Measurements from ENCODE around the gene TPX2.
A peak's percentile ranks its signal among the peaks of the same experiment; 100 is the strongest.

Gene TPX2

DNA sequence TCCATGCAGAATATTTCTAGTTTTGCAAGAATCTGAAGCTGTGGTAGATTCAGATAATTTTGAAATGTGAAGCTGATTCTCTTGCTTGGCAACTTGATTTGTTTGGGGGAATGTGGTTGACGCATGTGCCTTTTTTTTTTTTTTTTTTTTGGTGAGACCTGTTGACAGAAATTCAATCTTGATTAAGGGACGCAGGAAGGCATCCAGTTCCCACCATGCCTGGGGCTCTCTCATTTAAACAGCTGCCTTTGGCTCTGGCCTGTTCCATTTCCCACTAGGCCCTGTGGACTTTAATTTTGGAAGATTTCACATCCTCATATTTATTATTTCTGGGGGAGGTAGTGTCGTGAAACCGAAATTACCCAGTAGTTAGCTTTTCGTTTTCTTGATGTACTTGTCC is 8.6 kb downstream of the TPX2 start:
- TF ChIP-seq, protein P1, sequence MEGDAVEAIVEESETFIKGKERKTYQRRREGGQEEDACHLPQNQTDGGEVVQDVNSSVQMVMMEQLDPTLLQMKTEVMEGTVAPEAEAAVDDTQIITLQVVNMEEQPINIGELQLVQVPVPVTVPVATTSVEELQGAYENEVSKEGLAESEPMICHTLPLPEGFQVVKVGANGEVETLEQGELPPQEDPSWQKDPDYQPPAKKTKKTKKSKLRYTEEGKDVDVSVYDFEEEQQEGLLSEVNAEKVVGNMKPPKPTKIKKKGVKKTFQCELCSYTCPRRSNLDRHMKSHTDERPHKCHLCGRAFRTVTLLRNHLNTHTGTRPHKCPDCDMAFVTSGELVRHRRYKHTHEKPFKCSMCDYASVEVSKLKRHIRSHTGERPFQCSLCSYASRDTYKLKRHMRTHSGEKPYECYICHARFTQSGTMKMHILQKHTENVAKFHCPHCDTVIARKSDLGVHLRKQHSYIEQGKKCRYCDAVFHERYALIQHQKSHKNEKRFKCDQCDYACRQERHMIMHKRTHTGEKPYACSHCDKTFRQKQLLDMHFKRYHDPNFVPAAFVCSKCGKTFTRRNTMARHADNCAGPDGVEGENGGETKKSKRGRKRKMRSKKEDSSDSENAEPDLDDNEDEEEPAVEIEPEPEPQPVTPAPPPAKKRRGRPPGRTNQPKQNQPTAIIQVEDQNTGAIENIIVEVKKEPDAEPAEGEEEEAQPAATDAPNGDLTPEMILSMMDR (IDR thresholded peaks at IDR 0.05) = no peak
- no peak for DNase-seq (ENCODE audit: low spot score)
- peak overlapping the region; percentile 40 to 66 for H3K27ac ChIP-seq
- H3K4me3 ChIP-seq = no peak overlapping the region

DNA sequence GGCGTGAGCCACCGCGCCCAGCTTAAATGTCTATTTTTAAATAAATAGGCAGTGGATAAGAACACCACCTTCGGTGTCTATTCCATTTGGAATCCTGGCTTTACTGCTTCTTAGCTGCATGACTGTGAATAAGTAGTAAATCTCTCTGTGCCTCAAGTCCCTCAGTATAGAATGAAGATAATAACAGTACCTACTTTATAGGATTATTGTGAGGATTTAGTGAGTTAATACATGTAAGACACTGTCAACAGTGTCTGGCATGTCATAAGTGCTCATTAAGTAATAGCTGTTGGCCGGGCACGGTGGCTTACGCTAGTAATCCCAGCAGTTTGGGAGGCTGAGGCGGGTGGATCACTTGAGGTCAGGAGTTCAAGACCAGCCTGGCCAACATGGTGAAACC is 10.1 kb downstream of the TPX2 start:
- peak overlapping the region in 1 of 2 donors; percentile 20 for H3K27ac ChIP-seq
- no peak overlapping the region for H3K4me3 ChIP-seq
- DNase-seq (ENCODE audit: low spot score) = no peak
- TF ChIP-seq, protein P1 (IDR thresholded peaks at IDR 0.05) = no peak

DNA sequence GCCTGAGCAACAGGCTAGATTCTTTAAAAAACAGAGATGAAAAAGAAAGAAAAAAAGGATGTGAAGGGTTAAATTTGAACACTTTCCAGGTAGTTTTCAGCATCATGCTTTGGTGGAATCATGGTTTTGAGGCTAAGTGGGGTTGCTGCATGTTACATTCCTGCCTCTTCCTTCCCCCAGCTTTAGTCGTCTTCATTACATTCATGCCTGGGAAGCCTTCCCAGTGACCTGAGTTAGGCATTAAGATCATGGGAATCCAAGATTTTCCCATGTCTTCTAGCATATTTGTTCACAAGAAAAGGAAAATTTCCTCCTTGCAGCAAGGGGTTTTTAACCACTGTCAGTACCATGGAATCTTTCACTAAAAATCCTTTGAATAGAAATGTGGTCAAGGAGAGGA is 12.0 kb downstream of the TPX2 start:
- Histone ChIP-seq H3K4me3 (no peak overlapping the region), H3K27ac (peak overlapping the region in 1 of 2 donors; percentile 29)
- DNase-seq (ENCODE audit: low spot score) = no peak
- TF ChIP-seq, protein P1 (IDR thresholded peaks at IDR 0.05) = no peak

DNA sequence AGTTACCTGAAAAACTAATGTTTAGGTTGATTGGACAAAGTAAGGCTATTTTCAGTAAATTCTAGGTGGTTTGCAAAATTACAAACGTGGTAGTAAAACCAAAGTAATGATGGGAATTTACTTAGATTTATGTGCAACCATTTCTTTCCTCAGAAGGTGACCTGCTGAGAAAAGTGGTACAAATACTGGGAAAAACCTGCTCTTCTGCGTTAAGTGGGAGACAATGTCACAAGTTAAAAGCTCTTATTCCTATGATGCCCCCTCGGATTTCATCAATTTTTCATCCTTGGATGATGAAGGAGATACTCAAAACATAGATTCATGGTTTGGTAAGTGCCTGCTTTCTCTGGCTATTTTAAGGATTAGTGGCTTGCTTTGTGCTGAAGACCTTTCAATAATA is 18.2 kb downstream of the TPX2 start:
- TF ChIP-seq, protein P1 (IDR thresholded peaks at IDR 0.05) = no peak
- DNase-seq (ENCODE audit: low spot score) = no peak
- H3K27ac ChIP-seq = no peak overlapping the region
- H3K4me3 ChIP-seq = no peak overlapping the region

DNA sequence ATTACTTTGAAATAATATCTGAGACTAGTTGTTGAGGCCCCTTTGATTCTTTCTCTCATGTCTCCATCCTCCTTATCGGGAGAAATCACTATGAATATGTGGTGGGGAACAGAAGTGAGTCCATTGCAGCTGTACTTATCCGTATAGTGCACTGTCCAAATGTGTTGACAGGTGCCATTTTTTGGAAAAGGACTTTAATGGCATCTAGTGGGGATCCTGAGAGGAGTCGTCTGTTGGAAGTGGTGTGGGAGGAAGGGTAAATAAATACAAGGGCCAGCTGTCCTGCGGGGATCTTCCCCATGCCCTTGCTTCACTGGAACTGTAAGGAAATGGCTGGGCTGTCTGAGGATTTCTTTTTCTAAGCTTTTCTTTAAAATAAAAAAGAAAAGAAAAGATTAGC is 19.4 kb downstream of the TPX2 start:
- Histone ChIP-seq H3K4me3 (no peak overlapping the region), H3K27ac (no peak overlapping the region)
- TF ChIP-seq, protein P1 (IDR thresholded peaks at IDR 0.05) = no peak
- no peak for DNase-seq (ENCODE audit: low spot score)

DNA sequence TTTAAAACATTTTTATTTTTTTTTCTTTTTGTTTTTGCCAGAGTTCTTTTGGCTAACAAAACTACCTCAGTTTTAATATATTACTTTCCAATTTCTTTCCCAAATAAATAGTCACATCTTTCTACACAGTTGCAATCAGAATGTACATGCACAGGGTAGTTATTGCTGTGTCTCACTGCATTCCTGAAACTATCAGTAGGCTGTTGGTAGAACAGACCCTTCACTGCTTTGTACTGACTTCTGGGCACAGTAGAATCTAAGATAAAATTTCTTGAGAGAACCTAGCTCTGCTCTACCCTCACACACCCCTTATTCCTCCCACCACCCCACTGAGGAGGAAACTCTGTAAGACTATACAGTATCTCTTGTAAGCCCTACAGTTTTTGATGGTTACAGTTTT is 19.9 kb downstream of the TPX2 start:
- DNase-seq (ENCODE audit: low spot score) = no peak
- TF ChIP-seq, protein P1 (IDR thresholded peaks at IDR 0.05) = no peak
- Histone ChIP-seq H3K4me3 (no peak overlapping the region), H3K27ac (no peak overlapping the region)

DNA sequence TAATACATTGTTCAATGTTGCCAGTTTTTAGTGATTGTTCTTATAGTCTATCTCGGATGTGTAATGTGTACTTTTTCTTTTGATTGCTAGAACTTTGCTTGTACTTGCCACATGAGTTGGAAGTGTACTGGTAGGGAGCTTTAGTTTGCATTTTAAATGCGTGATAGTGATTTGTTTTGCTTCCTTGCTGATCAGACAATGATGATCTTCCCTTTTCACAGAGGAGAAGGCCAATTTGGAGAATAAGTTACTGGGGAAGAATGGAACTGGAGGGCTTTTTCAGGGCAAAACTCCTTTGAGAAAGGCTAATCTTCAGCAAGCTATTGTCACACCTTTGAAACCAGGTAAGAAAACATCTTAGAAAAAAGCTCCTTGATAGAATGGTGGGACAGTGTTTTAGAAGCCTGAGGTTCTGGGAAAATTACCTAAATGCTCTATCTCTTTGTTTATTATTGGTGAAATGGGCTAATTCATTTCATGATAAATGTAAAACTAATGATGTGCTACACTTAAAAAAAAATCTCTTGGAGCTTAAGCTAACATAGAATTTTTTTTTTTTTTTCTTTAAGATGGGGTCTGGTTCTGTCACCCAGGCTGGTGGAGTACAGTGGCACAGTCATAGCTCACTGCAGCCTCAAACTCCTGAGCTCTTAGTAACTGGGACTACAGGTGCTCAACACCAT is 20.9 kb downstream of the TPX2 start:
- TF ChIP-seq, protein P1 (IDR thresholded peaks at IDR 0.05) = no peak
- no peak overlapping the region for H3K27ac ChIP-seq
- DNase-seq (ENCODE audit: low spot score) = no peak

More for the DNA sequence above, 20.9 kb downstream of the TPX2 start:
- no peak overlapping the region for H3K4me3 ChIP-seq
